Measurements from ENCODE around the gene RPH3AL. TPM values are rescaled to one million over a fixed set of nuclear protein-coding genes. Genes with fewer than 3 reads are reported as not detected.

RPH3AL gene
- total RNA-seq, 1 experiment from 2014 or later: 3.0 TPM

DNA sequence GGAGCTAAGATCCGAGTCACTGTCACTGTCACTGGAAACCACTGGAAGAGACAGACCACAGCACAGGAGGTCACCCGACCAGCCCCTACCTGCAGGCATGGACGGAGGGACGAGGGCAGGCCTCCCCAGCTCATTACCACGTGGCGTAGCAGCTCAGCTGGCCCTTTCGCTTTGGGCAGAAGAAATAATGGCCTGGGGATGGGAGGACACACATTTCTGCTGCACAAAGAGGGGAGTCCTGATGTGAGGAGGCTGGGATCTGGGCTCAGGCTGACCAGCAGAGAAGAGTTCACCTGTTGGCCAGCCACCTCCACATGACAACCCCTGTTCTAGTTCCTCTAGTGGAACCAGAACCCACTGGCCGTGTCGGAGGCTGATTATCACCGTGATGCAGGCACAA lies 132.9 kb downstream of the RPH3AL start:
- no peak overlapping the region for H3K23ac ChIP-seq (ENCODE audit: insufficient read length, low read depth, low read length)
- no peaks in the 10 kb centered on the region for H3K23me2 ChIP-seq (ENCODE audit: insufficient read length, low read depth, low read length, poor library complexity, severe bottlenecking)
- DNase-seq: no peak
- Mint-ChIP-seq H3K4me1 (peaks cover 0 to 8% of the 10 kb centered on the region in 2 experiments; a peak in 3 of 4 replicates), H3K4me3 (no peak overlapping the region), H3K9me3 (no peaks in the 10 kb centered on the region; a peak in 1 of 5 replicates), H3K27me3 (ENCODE audit: low read depth) (peaks cover 2% of the 10 kb centered on the region), H3K27ac (no peak overlapping the region), H3K36me3 (ENCODE audit: insufficient read depth in 1 of 3, low read depth in 3 of 3) (no peaks in the 10 kb centered on the region; a peak in 1 of 7 replicates)
- no peak overlapping the region for H3K56ac ChIP-seq (ENCODE audit: insufficient read length, low read depth, low read length)
- H2BK5ac ChIP-seq (ENCODE audit: insufficient read length, low read length): no peak overlapping the region
- H4K5ac ChIP-seq (ENCODE audit: insufficient read length, low read depth, low read length): no peak overlapping the region
- no peak overlapping the region for H3K9ac ChIP-seq (ENCODE audit: extremely low read depth, insufficient read length, low read length)
- H3K4ac ChIP-seq (ENCODE audit: low read depth, low read length): no peak overlapping the region
- no peaks in the 10 kb centered on the region for H3K9me3 ChIP-seq (ENCODE audit: control insufficient read depth, low read depth, low read length)
- no peak overlapping the region for H2AK5ac ChIP-seq (ENCODE audit: insufficient read length, low read length)
- no peak overlapping the region for H4K8ac ChIP-seq (replicated peaks; ENCODE audit: insufficient read length, low read depth, low read length)
- no peak overlapping the region for H3K14ac ChIP-seq (ENCODE audit: insufficient read depth, low read length)
- no peaks in the 10 kb centered on the region for H3K27me3 ChIP-seq (ENCODE audit: insufficient read depth, low read length)
- no peak overlapping the region for H2BK120ac ChIP-seq (ENCODE audit: low read depth, low read length, poor library complexity, severe bottlenecking)
- H2BK12ac ChIP-seq (ENCODE audit: insufficient read length, low read depth, low read length): no peak overlapping the region
- no peaks in the 10 kb centered on the region for H3K4me1 ChIP-seq (ENCODE audit: insufficient read depth, low read length)
- no peak overlapping the region for H2BK15ac ChIP-seq (ENCODE audit: low read depth, low read length)
- no peaks in the 10 kb centered on the region for H4K20me1 ChIP-seq (ENCODE audit: control insufficient read depth, insufficient read depth, insufficient read length)
- no peak overlapping the region for H3K4me2 ChIP-seq (ENCODE audit: insufficient read depth, insufficient read length, low read length)
- H3K27ac ChIP-seq (ENCODE audit: insufficient read length, low read depth, low read length): no peak overlapping the region
- H3K18ac ChIP-seq (ENCODE audit: insufficient read length, low read depth, low read length): no peak overlapping the region
- TF ChIP-seq, protein P1, sequence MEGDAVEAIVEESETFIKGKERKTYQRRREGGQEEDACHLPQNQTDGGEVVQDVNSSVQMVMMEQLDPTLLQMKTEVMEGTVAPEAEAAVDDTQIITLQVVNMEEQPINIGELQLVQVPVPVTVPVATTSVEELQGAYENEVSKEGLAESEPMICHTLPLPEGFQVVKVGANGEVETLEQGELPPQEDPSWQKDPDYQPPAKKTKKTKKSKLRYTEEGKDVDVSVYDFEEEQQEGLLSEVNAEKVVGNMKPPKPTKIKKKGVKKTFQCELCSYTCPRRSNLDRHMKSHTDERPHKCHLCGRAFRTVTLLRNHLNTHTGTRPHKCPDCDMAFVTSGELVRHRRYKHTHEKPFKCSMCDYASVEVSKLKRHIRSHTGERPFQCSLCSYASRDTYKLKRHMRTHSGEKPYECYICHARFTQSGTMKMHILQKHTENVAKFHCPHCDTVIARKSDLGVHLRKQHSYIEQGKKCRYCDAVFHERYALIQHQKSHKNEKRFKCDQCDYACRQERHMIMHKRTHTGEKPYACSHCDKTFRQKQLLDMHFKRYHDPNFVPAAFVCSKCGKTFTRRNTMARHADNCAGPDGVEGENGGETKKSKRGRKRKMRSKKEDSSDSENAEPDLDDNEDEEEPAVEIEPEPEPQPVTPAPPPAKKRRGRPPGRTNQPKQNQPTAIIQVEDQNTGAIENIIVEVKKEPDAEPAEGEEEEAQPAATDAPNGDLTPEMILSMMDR (conservative IDR thresholded peaks at IDR 0.05): no peak
- no peak overlapping the region for H3T11ph ChIP-seq (ENCODE audit: low read length)
- no CpG with 5 or more reads among the region's 10 CpGs for WGBS (ENCODE audit: extremely low coverage, insufficient read length, low lambda C conversion rate)
- H3K79me2 ChIP-seq (ENCODE audit: insufficient read depth, low read length): no peaks in the 10 kb centered on the region
- H3K79me1 ChIP-seq (ENCODE audit: insufficient read depth, low read depth, low read length, poor library complexity, severe bottlenecking): no peaks in the 10 kb centered on the region
- no peak overlapping the region for H4K91ac ChIP-seq (ENCODE audit: insufficient read length, low read depth, low read length)
- no peak overlapping the region for H2BK20ac ChIP-seq (ENCODE audit: low read depth, low read length, poor library complexity, severe bottlenecking)
- H2AFZ ChIP-seq (ENCODE audit: low read length): no peak overlapping the region

All from H9 (cell line).